Mucosa of stomach (tissue), 1 donor: ENCODE results near the gene PARP9.

Experiments
- H3K27me3 ChIP-seq: one replicate; pipeline ENCODE4 v1.7.0; 2013; ENCODE audit warnings: mild to moderate bottlenecking, low read length; ENCODE audit not compliant: control insufficient read depth, insufficient read depth
- H3K36me3 ChIP-seq: one replicate; pipeline ENCODE4 v1.7.0; 2013; ENCODE audit warnings: low read length; ENCODE audit not compliant: control insufficient read depth, insufficient read depth
- H3K4me1 ChIP-seq: one replicate; pipeline ENCODE4 v1.7.0; 2013; ENCODE audit warnings: mild to moderate bottlenecking, low read length; ENCODE audit not compliant: control insufficient read depth, insufficient read depth
- H3K4me3 ChIP-seq: one replicate; pipeline ENCODE4 v1.7.0; 2013; ENCODE audit warnings: low read length
- H3K9ac ChIP-seq: one replicate; pipeline ENCODE4 v1.7.0; 2013; ENCODE audit warnings: mild to moderate bottlenecking, low read length, moderate library complexity
- H3K9me3 ChIP-seq: one replicate; pipeline ENCODE4 v1.7.0; 2013; ENCODE audit warnings: mild to moderate bottlenecking, low read length, moderate library complexity; ENCODE audit not compliant: control insufficient read depth
- donor health status: Pancreatic carcinoma.

The PARP9 gene

GRCh38 chr3:122538956-122539490, 25.1 kb downstream of the PARP9 start:
- Histone ChIP-seq H3K9me3 (no peaks in the 10 kb centered on the region), H3K9ac (no peak overlapping the region), H3K4me3 (no peak overlapping the region), H3K27me3 (no peaks in the 10 kb centered on the region), H3K36me3 (peaks cover 14% of the 10 kb centered on the region), H3K4me1 (no peaks in the 10 kb centered on the region)

GRCh38 chr3:122536632-122537001, 27.5 kb downstream of the PARP9 start:
- no peak overlapping the region for H3K4me3 ChIP-seq
- H3K4me1 ChIP-seq: no peaks in the 10 kb centered on the region
- H3K27me3 ChIP-seq: no peaks in the 10 kb centered on the region
- H3K9me3 ChIP-seq: no peaks in the 10 kb centered on the region
- H3K9ac ChIP-seq: no peak overlapping the region
- peaks cover 20% of the 10 kb centered on the region for H3K36me3 ChIP-seq

DNA sequence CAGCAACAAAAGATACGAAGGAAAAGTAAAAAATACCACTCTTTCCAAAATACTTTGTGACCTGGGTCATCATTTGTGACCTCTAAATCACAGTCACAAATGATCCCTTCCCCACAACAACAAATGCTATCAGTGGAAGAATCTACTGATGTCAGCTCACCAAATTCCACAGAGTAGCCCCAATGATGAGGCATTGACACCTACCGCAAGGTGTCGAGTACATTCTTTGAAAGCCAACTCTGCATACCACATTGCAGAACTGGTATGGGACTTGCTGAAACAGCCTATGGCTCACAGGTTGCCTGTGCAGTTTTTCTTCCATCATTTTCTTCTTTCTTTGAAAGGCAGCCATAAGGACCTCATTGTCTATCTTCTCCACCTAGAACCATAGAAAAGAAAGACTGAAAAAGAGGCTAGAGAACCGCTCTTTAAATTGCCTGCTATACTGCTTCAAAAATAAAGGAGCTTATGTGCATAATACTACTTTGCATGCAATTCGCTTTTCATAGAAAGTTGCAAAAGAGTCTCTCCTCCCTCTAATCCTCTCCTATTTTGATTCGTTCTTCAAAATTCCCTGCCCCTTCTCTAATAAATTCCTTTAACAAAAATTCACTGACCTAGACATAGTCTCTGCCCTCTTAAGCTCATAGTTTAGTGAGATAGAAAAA, 28.0 kb downstream of the PARP9 start:
- no peak overlapping the region for H3K4me3 ChIP-seq
- H3K9me3 ChIP-seq: no peaks in the 10 kb centered on the region
- no peak overlapping the region for H3K9ac ChIP-seq
- no peaks in the 10 kb centered on the region for H3K4me1 ChIP-seq
- H3K27me3 ChIP-seq: no peaks in the 10 kb centered on the region
- H3K36me3 ChIP-seq: peaks cover 20% of the 10 kb centered on the region

DNA sequence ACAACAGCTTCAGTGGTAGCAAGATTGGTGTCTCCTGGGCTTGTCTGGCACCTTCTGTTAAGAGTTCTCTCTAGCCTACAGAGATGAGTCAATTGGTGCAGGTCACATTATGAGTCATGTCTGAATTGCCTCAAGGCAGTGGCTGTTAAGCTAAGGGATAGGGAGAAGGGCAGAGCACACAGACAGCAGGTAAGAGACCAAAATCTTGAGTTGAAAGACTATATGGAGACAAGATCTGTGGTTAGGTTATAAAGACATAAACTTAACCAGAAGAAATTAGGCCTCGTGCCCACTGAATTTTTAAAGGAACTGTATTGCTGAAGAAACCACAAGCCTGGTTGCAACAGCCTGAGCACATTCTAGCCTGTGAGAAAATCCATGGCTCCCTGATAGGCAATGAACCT, 30.2 kb downstream of the PARP9 start:
- H3K4me1 ChIP-seq: no peaks in the 10 kb centered on the region
- no peak overlapping the region for H3K4me3 ChIP-seq
- H3K9me3 ChIP-seq: no peaks in the 10 kb centered on the region
- no peak overlapping the region for H3K9ac ChIP-seq
- peaks cover 20% of the 10 kb centered on the region for H3K36me3 ChIP-seq
- no peaks in the 10 kb centered on the region for H3K27me3 ChIP-seq

DNA sequence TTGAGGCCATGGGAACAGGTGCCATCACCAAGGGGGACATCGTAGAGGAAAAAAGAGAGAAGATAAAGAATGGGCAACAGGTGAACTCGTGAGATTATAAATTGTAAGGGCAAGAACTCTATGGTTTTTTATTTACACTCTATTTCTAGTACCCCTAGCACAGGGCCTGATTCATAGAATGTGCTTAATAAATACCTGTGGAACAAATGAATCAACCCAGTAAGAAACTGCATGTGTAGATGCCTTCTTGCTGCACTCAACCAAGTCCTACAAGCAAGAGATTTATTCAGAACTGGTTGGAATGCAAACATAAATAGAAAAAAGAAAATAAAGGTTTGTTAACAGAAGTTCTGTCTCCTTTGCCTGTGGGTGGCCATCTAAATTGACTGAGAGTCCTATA, 30.6 kb downstream of the PARP9 start:
- Histone ChIP-seq H3K9me3 (no peaks in the 10 kb centered on the region), H3K9ac (no peak overlapping the region), H3K4me1 (no peaks in the 10 kb centered on the region), H3K36me3 (peaks cover 20% of the 10 kb centered on the region), H3K27me3 (no peaks in the 10 kb centered on the region), H3K4me3 (no peak overlapping the region)

- Histone ChIP-seq H3K36me3 (peaks cover 15% of the 10 kb centered on the region), H3K4me1 (no peaks in the 10 kb centered on the region), H3K4me3 (no peak overlapping the region), H3K9ac (no peak overlapping the region), H3K9me3 (no peaks in the 10 kb centered on the region), H3K27me3 (no peaks in the 10 kb centered on the region)
Observed at GRCh38 chr3:122530164-122530563, 33.9 kb downstream of the PARP9 start.

GRCh38 chr3:122523317-122523716, 40.8 kb downstream of the PARP9 start:
- H3K4me1 ChIP-seq: no peaks in the 10 kb centered on the region
- H3K27me3 ChIP-seq: no peaks in the 10 kb centered on the region
- no peak overlapping the region for H3K9ac ChIP-seq
- no peaks in the 10 kb centered on the region for H3K36me3 ChIP-seq
- H3K4me3 ChIP-seq: no peak overlapping the region
- no peaks in the 10 kb centered on the region for H3K9me3 ChIP-seq

DNA sequence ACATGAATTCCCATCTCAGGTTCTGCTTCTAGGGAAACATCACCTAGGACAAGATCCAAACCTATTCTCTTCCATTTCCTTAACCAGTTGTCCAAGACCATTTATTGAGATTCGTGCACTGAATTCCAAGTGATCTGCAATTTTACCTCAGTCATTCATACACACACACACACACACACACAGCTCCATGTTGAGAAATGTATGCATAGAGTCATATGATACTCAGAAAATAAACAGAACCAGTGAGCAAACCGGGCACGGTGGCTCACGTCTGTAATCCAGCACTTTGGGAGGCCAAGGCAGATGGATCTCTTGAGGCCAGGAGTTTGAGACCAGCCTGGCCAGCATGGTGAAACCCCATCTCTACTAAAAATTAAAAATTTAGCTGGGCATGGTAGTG, 43.2 kb downstream of the PARP9 start:
- Histone ChIP-seq H3K4me3 (no peak overlapping the region), H3K4me1 (no peaks in the 10 kb centered on the region), H3K9me3 (no peaks in the 10 kb centered on the region), H3K27me3 (no peaks in the 10 kb centered on the region), H3K36me3 (no peaks in the 10 kb centered on the region), H3K9ac (no peak overlapping the region)

DNA sequence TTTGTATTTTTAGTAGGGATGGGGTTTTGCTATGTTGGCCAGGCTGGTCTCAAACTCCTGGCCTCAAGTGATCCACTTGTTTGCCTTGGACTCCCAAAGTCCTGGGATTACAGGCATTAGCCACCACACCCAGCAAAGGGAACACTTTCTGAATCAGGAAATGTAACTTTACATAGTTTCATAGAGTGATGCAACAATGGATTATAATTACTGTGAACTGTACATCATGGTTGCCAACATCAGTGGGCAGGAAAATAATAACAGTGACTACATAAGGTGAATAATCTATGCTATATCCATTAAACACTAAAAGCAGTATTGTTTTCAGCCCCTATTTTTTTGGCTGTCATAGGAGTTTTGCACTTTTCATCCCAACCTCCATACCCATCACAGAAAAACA, 44.4 kb downstream of the PARP9 start:
- Histone ChIP-seq H3K9ac (no peak overlapping the region), H3K9me3 (no peaks in the 10 kb centered on the region), H3K4me1 (no peaks in the 10 kb centered on the region), H3K4me3 (no peak overlapping the region), H3K36me3 (no peaks in the 10 kb centered on the region), H3K27me3 (no peaks in the 10 kb centered on the region)

- H3K9ac ChIP-seq: no peak overlapping the region
- no peaks in the 10 kb centered on the region for H3K36me3 ChIP-seq
- peaks cover 4% of the 10 kb centered on the region for H3K4me1 ChIP-seq
- no peaks in the 10 kb centered on the region for H3K9me3 ChIP-seq
- no peaks in the 10 kb centered on the region for H3K27me3 ChIP-seq
- no peak overlapping the region for H3K4me3 ChIP-seq
Observed at GRCh38 chr3:122516846-122517360, 47.2 kb downstream of the PARP9 start.

- Histone ChIP-seq H3K9ac (no peak overlapping the region), H3K27me3 (no peaks in the 10 kb centered on the region), H3K36me3 (no peaks in the 10 kb centered on the region), H3K4me3 (no peak overlapping the region), H3K4me1 (peaks cover 7% of the 10 kb centered on the region), H3K9me3 (no peaks in the 10 kb centered on the region)
Observed at GRCh38 chr3:122515870-122516269, 48.2 kb downstream of the PARP9 start.

DNA sequence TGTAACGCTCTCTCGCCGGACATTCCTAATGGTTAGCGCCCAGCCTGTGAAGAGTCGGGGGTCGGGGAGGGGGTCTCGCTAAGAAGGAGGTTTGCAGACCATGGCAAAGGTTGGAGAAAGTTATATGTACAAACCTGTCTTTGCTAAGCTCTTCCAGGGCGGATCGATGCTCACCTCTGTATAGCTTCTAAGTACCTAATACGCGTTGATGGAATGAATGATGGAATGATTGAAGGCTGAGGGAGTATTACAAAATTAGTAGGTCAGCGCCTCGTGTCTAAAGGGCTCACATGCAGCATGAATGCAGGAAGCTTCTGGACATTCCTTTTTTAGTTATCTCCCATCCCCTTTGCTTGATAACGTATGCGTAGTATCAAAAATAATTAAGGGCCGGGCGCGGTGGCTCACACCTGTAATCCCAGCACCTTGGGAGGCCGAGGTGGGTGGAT, 49.1 kb downstream of the PARP9 start:
- no peaks in the 10 kb centered on the region for H3K9me3 ChIP-seq
- peak overlapping the region; percentile 74 for H3K9ac ChIP-seq
- peak overlapping the region; percentile 20 for H3K4me3 ChIP-seq

More for the DNA sequence above, 49.1 kb downstream of the PARP9 start:
- H3K36me3 ChIP-seq: no peaks in the 10 kb centered on the region
- no peaks in the 10 kb centered on the region for H3K27me3 ChIP-seq
- peaks cover 9% of the 10 kb centered on the region for H3K4me1 ChIP-seq
